GM23338 (cell line): ENCODE measurements around the gene SMAD3. TPM values are rescaled to one million over a fixed set of nuclear protein-coding genes. Genes with fewer than 3 reads are reported as not detected.

ENCODE experiments used
- ATAC-seq: fragments of 200-7000 bp; cut with Tn5 transposase; 3 replicates; pipeline ENCODE4 v1.9.1; 2020
- DNase-seq: peaks from one replicate; pipeline ENCODE4 v3.0.0-alpha.2; 2015; ENCODE audit warnings: low spot score
- H2AFZ ChIP-seq: fragments of 200-600 bp; sonication (generic); 2 replicates; pipeline ENCODE4 v1.8.0; 2016; ENCODE audit warnings: antibody characterized with exemption, mild to moderate bottlenecking, moderate library complexity
- H3F3A ChIP-seq: fragments of 200-600 bp; sonication (generic); replicated peaks from 2 replicates; pipeline ENCODE4 v1.8.0; 2017; ENCODE audit warnings: antibody characterized with exemption, mixed run types, low read depth
- H3K27ac ChIP-seq: fragments of 200-600 bp; sonication (generic); 2 replicates; pipeline ENCODE4 v1.6.1; 2016; ENCODE audit warnings: low read depth
- H3K27me3 ChIP-seq: fragments of 200-600 bp; sonication (generic); 2 replicates; pipeline ENCODE4 v1.8.0; 2016; ENCODE audit warnings: mild to moderate bottlenecking, mixed run types, moderate library complexity; ENCODE audit not compliant: insufficient read depth
- H3K36me3 ChIP-seq: fragments of 200-600 bp; sonication (generic); 2 replicates; pipeline ENCODE4 v1.8.0; 2016; ENCODE audit warnings: mild to moderate bottlenecking; ENCODE audit not compliant: insufficient read depth
- H3K4me1 ChIP-seq: fragments of 200-600 bp; sonication (generic); 2 replicates; pipeline ENCODE4 v1.8.0; 2016; ENCODE audit warnings: mild to moderate bottlenecking, moderate library complexity; ENCODE audit not compliant: insufficient read depth
- H3K4me2 ChIP-seq: fragments of 200-600 bp; sonication (generic); 2 replicates; pipeline ENCODE4 v1.7.1; 2017; ENCODE audit warnings: mixed run types
- H3K4me3 ChIP-seq: fragments of 200-600 bp; sonication (generic); 2 replicates; pipeline ENCODE4 v1.6.1; 2016; ENCODE audit warnings: mixed run types
- H3K79me2 ChIP-seq: fragments of 200-600 bp; sonication (generic); replicated peaks from 2 replicates; pipeline ENCODE4 v1.8.0; 2017; ENCODE audit warnings: mild to moderate bottlenecking; ENCODE audit not compliant: insufficient read depth
- H3K9me2 ChIP-seq: fragments of 200-600 bp; sonication (generic); 2 replicates; pipeline ENCODE4 v1.8.0; 2017; ENCODE audit not compliant: insufficient read depth
- H4K20me1 ChIP-seq: fragments of 200-600 bp; sonication (generic); replicated peaks from 2 replicates; pipeline ENCODE4 v1.8.0; 2017; ENCODE audit warnings: mild to moderate bottlenecking; ENCODE audit not compliant: insufficient read depth
- H3K27ac Mint-ChIP-seq: 2 replicates; pipeline ENCODE4 v1.8.0; 2020; ENCODE audit warnings: inconsistent platforms, mild to moderate bottlenecking, moderate library complexity, mixed read lengths
- H3K27me3 Mint-ChIP-seq: 3 replicates; pipeline ENCODE4 v1.8.0; 2022; ENCODE audit warnings: low read depth, mild to moderate bottlenecking, moderate library complexity, mixed read lengths, inconsistent platforms; ENCODE audit not compliant: insufficient read depth, poor library complexity
- H3K36me3 Mint-ChIP-seq: 3 replicates; pipeline ENCODE4 v1.8.0; 2021; ENCODE audit warnings: low read depth, mild to moderate bottlenecking, inconsistent platforms, moderate library complexity, mixed read lengths
- H3K4me1 Mint-ChIP-seq: 3 replicates; pipeline ENCODE4 v1.8.0; 2020; ENCODE audit warnings: mild to moderate bottlenecking, inconsistent platforms, mixed read lengths
- H3K4me3 Mint-ChIP-seq: 3 replicates; pipeline ENCODE4 v1.8.0; 2021; ENCODE audit warnings: moderate library complexity, mild to moderate bottlenecking, inconsistent platforms, mixed read lengths
- H3K9me3 Mint-ChIP-seq: 3 replicates; pipeline ENCODE4 v1.8.0; 2020; ENCODE audit warnings: moderate library complexity, mild to moderate bottlenecking, inconsistent platforms, mixed read lengths
- CREB1 ChIP-seq: fragments of 250-450 bp; sonication (Bioruptor Pico); IDR thresholded peaks from 2 replicates; pipeline ENCODE4 v1.5.0; 2020; ENCODE audit warnings: low read depth, mild to moderate bottlenecking, moderate library complexity
- EZH2 ChIP-seq: fragments of 200-600 bp; sonication (generic); IDR thresholded peaks from one replicate; pipeline ENCODE4 v1.8.0; 2017; ENCODE audit warnings: antibody characterized with exemption, mild to moderate bottlenecking, low read depth; ENCODE audit not compliant: unreplicated experiment
- EZH2phosphoT487 ChIP-seq: fragments of 200-600 bp; sonication (generic); IDR thresholded peaks from one replicate; pipeline ENCODE4 v1.8.1; 2018; ENCODE audit warnings: antibody characterized with exemption; ENCODE audit not compliant: unreplicated experiment
- JUNB ChIP-seq: IDR thresholded peaks from one replicate; pipeline ENCODE4 v1.6.1; 2016; ENCODE audit warnings: antibody characterized with exemption; ENCODE audit not compliant: unreplicated experiment
- NANOG ChIP-seq: IDR thresholded peaks from 2 replicates; pipeline ENCODE4 v1.6.1; 2016; ENCODE audit warnings: antibody characterized with exemption, borderline replicate concordance
- POLR2AphosphoS5 ChIP-seq: IDR thresholded peaks from 2 replicates; pipeline ENCODE4 v1.6.1; 2016; ENCODE audit warnings: antibody characterized with exemption, low read depth
- STAT1 ChIP-seq: IDR thresholded peaks from one replicate; pipeline ENCODE4 v1.6.1; 2016; ENCODE audit warnings: antibody characterized with exemption; ENCODE audit not compliant: unreplicated experiment
- ZNF114 ChIP-seq: fragments of 250-450 bp; sonication (Bioruptor Pico); IDR thresholded peaks from 2 replicates; pipeline ENCODE4 v1.5.0; 2020; ENCODE audit warnings: mild to moderate bottlenecking, moderate library complexity
- ZNF331 ChIP-seq: fragments of 250-450 bp; sonication (Bioruptor Pico); IDR thresholded peaks from 2 replicates; pipeline ENCODE4 v1.5.0; 2020; ENCODE audit warnings: low read depth, mild to moderate bottlenecking, moderate library complexity
- ZNF462 ChIP-seq: fragments of 250-450 bp; sonication (Bioruptor Pico); IDR thresholded peaks from 2 replicates; pipeline ENCODE4 v1.5.0; 2020; ENCODE audit warnings: mild to moderate bottlenecking, moderate library complexity
- polyA plus RNA-seq: library from polyadenylated mRNA; unstranded; fragments of >200 nt; fragmentation: Nextera tagmentation; extraction: Ambion mirVana; gene quantifications from 2 replicates; pipeline ENCODE4 v1.2.1, GENCODE V29; 2016
- total RNA-seq: library from RNA; depleted of rRNA; stranded (reverse); fragments of >200 nt; shearing (Covaris generic); gene quantifications from 2 replicates; pipeline ENCODE4 v1.2.3, GENCODE V29; 2014
- TF ChIP-seq, protein P1 (sequence below): IDR thresholded peaks from one replicate; pipeline ENCODE4 v1.6.1; 2018; ENCODE audit warnings: antibody characterized with exemption; ENCODE audit not compliant: unreplicated experiment

Gene SMAD3
- total and polyA plus RNA-seq, 2 experiments from 2014 or later = 4.9 to 11.6 TPM

DNA sequence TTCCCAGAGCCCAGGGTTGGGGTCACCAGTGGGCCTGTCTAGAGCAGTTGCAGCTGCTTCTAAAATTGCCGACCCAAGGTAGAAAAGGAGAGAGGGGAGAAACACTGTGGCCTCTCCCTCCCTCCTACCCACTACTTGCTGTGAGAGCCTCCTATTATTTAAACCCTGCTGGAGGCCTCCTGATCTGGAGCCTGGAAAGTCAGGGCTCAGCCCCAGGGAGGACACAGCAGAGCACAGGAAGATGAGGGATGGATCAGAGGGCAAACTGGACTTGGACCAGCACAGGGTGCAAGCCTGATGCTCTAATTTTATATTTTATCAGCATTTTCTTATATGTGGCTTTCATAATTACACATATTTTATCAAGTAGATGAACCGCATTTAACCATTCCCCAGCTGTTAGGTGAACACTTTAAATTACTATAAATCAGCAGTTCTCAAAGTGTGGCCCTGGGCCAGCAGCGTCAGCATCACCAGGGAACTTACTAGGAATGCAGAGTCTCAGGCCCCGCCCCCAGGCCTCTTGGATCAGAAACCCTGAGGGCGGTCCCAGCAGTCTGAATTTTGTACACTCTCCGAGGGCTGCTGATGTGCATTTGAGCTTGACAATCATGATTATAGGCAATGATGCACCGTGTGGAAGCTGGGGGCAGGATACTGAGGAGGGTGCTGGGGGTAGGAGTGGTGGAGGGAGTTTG is 26.7 kb downstream of the SMAD3 start:
- peaks cover 28% of the 10 kb centered on the region for H3K79me2 ChIP-seq
- H3K4me1 Mint-ChIP-seq = peaks cover 63% of the 10 kb centered on the region
- peak overlapping the region; percentile 11; the same call in 1 of the 2 replicates for H3K27ac ChIP-seq
- H3K4me3 ChIP-seq = peak overlapping the region; percentile 26
- no peak for TF ChIP-seq EZH2phosphoT487
- TF ChIP-seq, protein P1, sequence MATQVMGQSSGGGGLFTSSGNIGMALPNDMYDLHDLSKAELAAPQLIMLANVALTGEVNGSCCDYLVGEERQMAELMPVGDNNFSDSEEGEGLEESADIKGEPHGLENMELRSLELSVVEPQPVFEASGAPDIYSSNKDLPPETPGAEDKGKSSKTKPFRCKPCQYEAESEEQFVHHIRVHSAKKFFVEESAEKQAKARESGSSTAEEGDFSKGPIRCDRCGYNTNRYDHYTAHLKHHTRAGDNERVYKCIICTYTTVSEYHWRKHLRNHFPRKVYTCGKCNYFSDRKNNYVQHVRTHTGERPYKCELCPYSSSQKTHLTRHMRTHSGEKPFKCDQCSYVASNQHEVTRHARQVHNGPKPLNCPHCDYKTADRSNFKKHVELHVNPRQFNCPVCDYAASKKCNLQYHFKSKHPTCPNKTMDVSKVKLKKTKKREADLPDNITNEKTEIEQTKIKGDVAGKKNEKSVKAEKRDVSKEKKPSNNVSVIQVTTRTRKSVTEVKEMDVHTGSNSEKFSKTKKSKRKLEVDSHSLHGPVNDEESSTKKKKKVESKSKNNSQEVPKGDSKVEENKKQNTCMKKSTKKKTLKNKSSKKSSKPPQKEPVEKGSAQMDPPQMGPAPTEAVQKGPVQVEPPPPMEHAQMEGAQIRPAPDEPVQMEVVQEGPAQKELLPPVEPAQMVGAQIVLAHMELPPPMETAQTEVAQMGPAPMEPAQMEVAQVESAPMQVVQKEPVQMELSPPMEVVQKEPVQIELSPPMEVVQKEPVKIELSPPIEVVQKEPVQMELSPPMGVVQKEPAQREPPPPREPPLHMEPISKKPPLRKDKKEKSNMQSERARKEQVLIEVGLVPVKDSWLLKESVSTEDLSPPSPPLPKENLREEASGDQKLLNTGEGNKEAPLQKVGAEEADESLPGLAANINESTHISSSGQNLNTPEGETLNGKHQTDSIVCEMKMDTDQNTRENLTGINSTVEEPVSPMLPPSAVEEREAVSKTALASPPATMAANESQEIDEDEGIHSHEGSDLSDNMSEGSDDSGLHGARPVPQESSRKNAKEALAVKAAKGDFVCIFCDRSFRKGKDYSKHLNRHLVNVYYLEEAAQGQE = no peak
- no peak for TF ChIP-seq ZNF114 (CRISPR knock-in tag)
- no peak for TF ChIP-seq STAT1
- no peak for TF ChIP-seq EZH2
- no peaks in the 10 kb centered on the region; the same call in 1 of the 2 replicates for H4K20me1 ChIP-seq
- ATAC-seq (peak; percentile 77), DNase-seq (no peak)
- no peaks in the 10 kb centered on the region for H3K36me3 Mint-ChIP-seq
- H3K27me3 ChIP-seq = no peaks in the 10 kb centered on the region
- peak overlapping the region; percentile 78 for H3K27ac Mint-ChIP-seq
- no peaks in the 10 kb centered on the region for H3F3A ChIP-seq
- H3K4me3 Mint-ChIP-seq = no peak overlapping the region
- peaks cover 4% of the 10 kb centered on the region; the same call in 1 of the 2 replicates for H3K36me3 ChIP-seq
- peak overlapping the region; percentile 59 for H3K4me2 ChIP-seq
- H2AFZ ChIP-seq = no peak overlapping the region
- H3K9me2 ChIP-seq = no peaks in the 10 kb centered on the region
- H3K9me3 Mint-ChIP-seq = no peaks in the 10 kb centered on the region
- H3K27me3 Mint-ChIP-seq = peaks cover 6% of the 10 kb centered on the region
- H3K4me1 ChIP-seq = peaks cover 31% of the 10 kb centered on the region

DNA sequence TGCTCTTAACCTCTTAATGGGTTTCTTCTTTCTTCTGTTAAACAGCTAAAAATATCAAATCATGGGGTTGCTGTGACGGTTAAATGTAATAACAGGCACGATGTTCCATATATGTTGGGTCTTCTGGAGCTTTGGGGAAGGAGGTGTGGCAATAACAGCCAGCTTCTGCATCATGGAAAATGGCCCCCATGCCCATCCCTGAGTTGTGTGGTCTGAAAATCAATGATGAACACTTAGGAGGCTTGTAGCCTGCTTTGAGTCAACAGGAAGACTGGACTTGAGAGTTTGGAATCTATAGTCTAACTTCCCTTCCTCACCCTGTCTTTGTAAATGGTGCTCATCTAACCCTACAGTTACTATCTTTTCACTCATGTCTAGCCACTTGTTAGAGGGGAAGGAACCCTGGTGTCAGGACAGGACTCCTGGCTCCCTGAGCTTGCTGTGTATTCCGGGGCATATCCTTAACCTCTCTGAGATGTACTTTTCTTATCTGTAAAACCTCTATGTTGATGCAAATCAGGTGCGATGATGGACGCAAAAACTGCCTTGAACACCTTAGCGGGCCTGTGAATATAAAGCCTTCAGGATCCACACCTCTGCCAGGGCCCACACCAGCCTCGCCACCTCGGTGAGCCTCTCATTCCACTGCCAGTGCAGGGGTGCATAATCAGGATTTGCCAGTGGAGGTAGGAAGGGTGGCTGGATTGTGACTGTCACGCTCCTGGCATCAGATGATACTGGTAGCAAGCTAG is 27.5 kb downstream of the SMAD3 start:
- Histone ChIP-seq H3K4me2 (no peak overlapping the region), H3K4me1 (peaks cover 28% of the 10 kb centered on the region), H3F3A (no peaks in the 10 kb centered on the region), H4K20me1 (no peaks in the 10 kb centered on the region; the same call in 1 of the 2 replicates), H3K79me2 (peaks cover 21% of the 10 kb centered on the region), H3K36me3 (peaks cover 4% of the 10 kb centered on the region; the same call in 1 of the 2 replicates), H3K4me3 (no peak overlapping the region), H3K27me3 (no peaks in the 10 kb centered on the region), H3K27ac (no peak overlapping the region), H3K9me2 (no peaks in the 10 kb centered on the region), H2AFZ (no peak overlapping the region)
- Mint-ChIP-seq H3K4me1 (peaks cover 57% of the 10 kb centered on the region), H3K4me3 (no peak overlapping the region), H3K9me3 (no peaks in the 10 kb centered on the region), H3K27me3 (peaks cover 6% of the 10 kb centered on the region), H3K36me3 (no peaks in the 10 kb centered on the region), H3K27ac (peak overlapping the region; percentile 78)
- ATAC-seq (no peak), DNase-seq (no peak)
- TF ChIP-seq NANOG (no peak), CREB1 (CRISPR knock-in tag) (no peak), JUNB (no peak), ZNF462 (no peak), POLR2AphosphoS5 (no peak), EZH2 (no peak), ZNF114 (CRISPR knock-in tag) (no peak), ZNF331 (CRISPR knock-in tag) (no peak)
